HG03565 (cell line): ENCODE data around the gene VHLL.

Source experiments
- ATAC-seq: cut with Tn5 transposase; IDR thresholded peaks from one replicate; pipeline ENCODE4 v1.9.1; 2021; ENCODE audit warnings: mild to moderate bottlenecking, moderate library complexity; ENCODE audit not compliant: unreplicated experiment

The VHLL gene

GRCh38 chr1:156258859-156259258 lies 40.2 kb downstream of the VHLL start:
- no peak for ATAC-seq

GRCh38 chr1:156257711-156258110 lies 41.4 kb downstream of the VHLL start:
- no peak for ATAC-seq

- no peak for ATAC-seq
These were observed 45.5 kb downstream of the VHLL start for GRCh38 chr1:156253634-156254033.

- ATAC-seq: no peak
These were observed 47.6 kb downstream of the VHLL start for GRCh38 chr1:156251527-156251926.

- ATAC-seq: no peak
These were observed 49.5 kb downstream of the VHLL start for GRCh38 chr1:156249593-156249992.
